Ishikawa (cell line): ENCODE results near the gene PAPSS2.

Experiments used
- EGR1 ChIP-seq: IDR thresholded peaks from 2 replicates; pipeline ENCODE4 v1.6.1; 2012
- FOXM1 ChIP-seq: IDR thresholded peaks from 2 replicates; pipeline ENCODE4 v1.6.1; 2012; ENCODE audit warnings: low read depth, borderline replicate concordance

- TF ChIP-seq FOXM1 (no peak), EGR1 (no peak)
Measured at GRCh38 chr10:87750001-87750671, 90.5 kb downstream of the PAPSS2 start.
